NCI-H1048 (cell line): ENCODE data around the gene ARFGAP2.
"Not testable (repeated sequence)": the region's sequence is repeated elsewhere in the genome, so short reads cannot be mapped to it uniquely, and the experiment has no call there.

Experiments
- DNase-seq: peaks from one replicate; lab custom pipeline; 2025; lab: John Stamatoyannopoulos, UW

The ARFGAP2 gene

GRCh38 chr11:47148903-47149531 lies 27.7 kb downstream of the ARFGAP2 start:
- no peak for DNase-seq

- no peak for DNase-seq
These were observed 28.4 kb downstream of the ARFGAP2 start for GRCh38 chr11:47148270-47148669.

- DNase-seq: no peak
These were observed 29.0 kb downstream of the ARFGAP2 start for GRCh38 chr11:47147681-47148080.

- no peak for DNase-seq
These were observed 29.4 kb downstream of the ARFGAP2 start for GRCh38 chr11:47147250-47147649.

DNA sequence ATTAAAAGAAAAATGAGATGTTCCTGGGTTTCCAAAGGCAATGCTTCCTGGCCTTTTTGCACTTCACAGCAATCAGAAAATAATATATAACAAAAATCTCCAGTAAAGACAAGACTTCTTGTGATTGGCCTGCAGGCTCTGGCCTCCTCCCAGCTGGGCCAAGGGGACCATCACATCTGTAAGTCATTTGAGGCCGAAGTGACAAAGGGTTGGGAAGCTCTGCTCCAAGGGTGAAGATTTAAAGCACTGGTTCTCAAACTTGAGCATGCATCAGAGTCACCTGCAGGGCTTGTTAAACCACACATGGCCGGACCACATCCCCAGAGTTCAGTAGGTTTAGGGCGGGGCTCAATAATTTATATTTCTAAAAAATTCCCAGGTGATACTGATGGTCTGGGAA lies 32.1 kb downstream of the ARFGAP2 start:
- DNase-seq: no peak

- DNase-seq: no peak
These were observed 33.4 kb downstream of the ARFGAP2 start for GRCh38 chr11:47143322-47143721.

GRCh38 chr11:47139878-47140277 lies 36.8 kb downstream of the ARFGAP2 start:
- DNase-seq: no peak

DNA sequence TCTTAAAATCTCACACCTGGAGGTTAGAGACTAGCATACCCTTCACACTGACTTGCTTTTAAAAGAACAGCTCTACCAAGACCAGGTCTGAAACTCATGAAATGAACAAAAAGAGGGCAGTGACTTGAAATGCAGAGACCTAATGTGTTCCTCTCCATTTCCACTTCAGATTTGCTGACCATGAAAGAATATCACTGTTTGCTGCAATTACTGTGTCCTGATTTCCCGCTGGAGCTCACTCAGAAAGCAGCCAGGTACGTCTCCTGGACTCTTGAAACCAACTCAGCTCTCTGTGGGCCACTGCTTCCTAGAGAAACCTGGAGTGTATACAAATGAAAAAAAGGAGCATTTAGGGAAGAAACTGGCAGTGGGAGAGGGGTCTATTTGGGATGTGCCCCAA lies 39.2 kb downstream of the ARFGAP2 start:
- no peak for DNase-seq

- no peak for DNase-seq
These were observed 39.8 kb downstream of the ARFGAP2 start for GRCh38 chr11:47136921-47137320.

DNA sequence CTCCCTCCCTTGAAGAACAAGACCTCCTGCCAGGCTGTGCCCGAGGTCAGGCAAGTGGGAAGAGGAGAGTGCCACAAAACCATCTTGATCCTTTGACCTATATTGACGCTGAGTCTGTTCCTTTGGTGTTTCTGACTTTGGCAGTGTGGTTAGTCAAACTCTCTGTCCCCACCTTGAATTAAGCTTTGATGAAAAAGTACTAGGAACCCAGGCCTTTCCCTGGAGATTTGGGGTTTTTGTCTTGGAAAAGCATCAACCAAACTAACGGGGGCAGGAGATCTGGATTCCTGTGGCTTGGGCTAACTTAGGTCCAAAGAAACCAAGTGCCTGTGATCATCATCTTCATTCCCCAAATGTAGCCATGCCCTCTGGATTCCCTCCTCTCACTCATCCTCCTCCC lies 40.4 kb downstream of the ARFGAP2 start:
- no peak for DNase-seq

- DNase-seq: no peak
These were observed 43.7 kb downstream of the ARFGAP2 start for GRCh38 chr11:47132981-47133380.

GRCh38 chr11:47132490-47132889 lies 44.2 kb downstream of the ARFGAP2 start:
- DNase-seq: no peak

- no peak for DNase-seq
These were observed 45.5 kb downstream of the ARFGAP2 start for GRCh38 chr11:47131136-47131535.

DNA sequence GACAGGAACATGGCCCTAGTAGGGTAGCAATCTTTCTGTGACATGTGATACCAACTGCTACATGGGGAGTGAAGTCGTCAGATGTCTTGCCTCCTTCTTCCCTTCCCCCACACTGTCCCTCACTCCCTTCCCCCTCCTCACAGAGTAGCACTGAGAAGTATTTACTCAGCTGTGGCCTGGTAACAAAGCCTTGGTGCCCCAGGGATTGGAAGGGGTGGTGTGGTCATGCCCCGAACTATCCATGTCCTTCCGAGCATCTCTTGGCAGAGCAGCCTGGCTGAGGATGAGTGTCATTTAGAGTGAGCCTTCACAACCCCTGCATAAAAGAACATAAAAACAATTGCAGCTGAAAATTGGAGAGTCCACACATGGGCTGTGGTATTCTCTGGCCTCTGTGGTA lies 46.1 kb downstream of the ARFGAP2 start:
- no peak for DNase-seq

DNA sequence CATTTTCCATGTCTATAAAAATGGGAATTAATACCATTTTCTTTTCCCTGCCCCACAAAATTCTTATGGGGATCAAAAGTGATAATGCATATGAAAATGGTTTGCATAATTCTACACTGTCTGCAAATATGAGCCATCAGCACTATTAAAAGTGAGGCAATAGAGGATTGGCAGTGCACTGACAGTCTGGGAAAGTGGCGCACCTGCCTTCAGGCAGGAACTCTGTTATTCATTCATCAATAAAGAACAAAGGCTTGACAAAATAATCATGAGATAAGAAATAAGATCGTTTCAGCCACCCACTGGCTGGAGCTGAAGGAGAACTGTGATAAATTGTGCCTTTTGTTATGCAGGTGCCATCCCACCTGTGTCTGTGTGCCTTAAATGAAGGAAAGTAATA lies 49.5 kb downstream of the ARFGAP2 start:
- no peak for DNase-seq

- no peak for DNase-seq
These were observed 51.6 kb downstream of the ARFGAP2 start for GRCh38 chr11:47125083-47125482.

- DNase-seq: no peak
These were observed 52.0 kb downstream of the ARFGAP2 start for GRCh38 chr11:47124675-47125074.

- no peak for DNase-seq
These were observed 53.6 kb downstream of the ARFGAP2 start for GRCh38 chr11:47123094-47123493.

GRCh38 chr11:47121731-47122130 lies 54.9 kb downstream of the ARFGAP2 start:
- no peak for DNase-seq

DNA sequence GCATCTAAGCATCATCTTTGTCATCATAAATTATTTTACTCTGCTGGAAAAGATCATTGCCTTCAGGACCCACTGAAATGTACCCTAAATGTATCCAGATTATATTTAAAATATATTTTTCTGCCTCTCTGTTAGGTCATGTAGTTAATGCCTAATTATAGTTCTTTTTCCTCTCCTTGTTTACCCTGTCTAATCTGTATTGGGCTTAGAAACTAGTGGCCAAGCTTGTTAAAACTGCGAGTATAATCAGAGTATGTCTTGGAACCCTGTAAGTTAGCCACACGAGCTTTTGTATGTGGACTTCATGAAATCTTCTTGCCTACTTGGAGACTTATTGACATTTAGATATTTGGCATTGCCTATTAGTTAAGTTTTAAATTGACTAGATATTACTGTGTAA lies 55.6 kb downstream of the ARFGAP2 start:
- no peak for DNase-seq

DNA sequence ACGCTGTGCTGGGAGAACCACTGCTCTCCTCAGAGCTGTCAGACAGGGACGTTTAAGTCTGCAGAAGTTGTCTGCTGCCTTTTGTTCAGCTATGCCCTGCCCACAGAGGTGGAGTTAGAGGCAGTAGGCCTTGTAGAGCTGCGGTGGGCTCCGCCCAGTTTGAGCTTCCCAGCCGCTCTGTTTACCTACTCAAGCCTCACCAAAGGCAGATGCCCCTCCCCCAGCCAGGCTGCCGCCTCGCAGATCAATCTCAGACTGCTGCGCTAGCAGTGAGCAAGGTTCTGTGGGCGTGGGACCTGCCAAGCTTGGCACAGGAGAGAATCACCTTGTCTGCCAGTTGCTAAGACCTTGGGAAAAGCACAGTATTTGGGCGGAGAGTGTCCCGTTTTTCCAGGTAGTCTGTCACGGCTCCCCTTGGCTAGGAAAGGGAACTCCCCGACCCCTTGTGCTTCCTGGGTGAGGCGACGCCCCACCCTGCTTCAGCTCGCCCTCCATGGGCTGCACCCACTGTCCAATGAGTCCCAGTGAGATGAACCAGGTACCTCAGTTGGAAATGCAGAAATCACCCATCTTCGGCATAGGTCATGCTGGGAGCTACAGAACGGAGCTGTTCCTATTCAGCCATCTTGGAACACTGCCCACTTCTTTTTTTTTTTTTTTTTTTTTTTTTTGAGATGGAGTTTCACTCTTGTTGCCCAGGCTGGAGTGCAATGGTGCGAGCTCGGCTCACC lies 57.6 kb downstream of the ARFGAP2 start:
- not testable (repeated sequence) for DNase-seq
